Activated CD4-positive, CD25-positive, alpha-beta regulatory T cell (primary cell): ENCODE measurements around the gene XRCC3.

ENCODE experiments used
- DNase-seq, 4 experiments: peaks; one replicate each; lab custom pipeline; 2025; lab: John Stamatoyannopoulos, UW

Gene XRCC3

DNA sequence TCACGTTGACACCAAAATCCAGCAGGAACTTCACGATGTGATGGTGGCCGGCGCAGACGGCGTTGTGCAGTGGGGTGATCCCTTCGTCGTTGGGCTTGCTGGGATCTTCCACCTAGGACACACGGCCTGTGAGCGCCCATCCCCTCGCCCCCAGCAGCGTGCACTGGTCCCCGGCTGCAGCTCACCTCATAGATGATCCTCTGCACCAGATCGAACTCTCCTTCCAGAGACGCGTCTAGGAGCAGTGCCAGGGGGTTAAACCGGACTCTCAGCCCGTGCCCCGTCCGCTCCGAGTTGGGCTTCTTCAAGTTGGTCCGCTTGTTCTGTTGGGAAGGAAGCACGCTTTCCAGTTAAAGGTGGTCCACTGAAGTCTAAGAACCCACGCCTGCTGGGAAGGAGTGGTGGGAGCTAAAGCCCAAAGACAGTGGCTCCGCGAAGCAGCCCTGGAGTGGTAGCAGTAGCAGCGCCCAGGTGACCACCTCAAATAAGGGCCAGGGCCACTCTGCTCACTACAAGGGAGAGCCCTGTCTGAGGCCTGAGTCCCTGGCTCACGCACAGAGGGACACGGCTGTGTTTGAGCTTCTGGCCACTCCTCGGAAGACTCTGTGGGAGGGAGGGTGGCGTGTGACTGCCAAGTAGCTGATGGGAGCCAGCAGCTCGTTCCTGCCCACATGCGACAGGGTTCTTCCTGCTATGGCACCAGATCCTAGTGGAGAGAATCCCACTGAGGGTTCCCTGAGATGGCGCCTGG lies 23.6 kb upstream of the XRCC3 start:
- no peak for DNase-seq

DNA sequence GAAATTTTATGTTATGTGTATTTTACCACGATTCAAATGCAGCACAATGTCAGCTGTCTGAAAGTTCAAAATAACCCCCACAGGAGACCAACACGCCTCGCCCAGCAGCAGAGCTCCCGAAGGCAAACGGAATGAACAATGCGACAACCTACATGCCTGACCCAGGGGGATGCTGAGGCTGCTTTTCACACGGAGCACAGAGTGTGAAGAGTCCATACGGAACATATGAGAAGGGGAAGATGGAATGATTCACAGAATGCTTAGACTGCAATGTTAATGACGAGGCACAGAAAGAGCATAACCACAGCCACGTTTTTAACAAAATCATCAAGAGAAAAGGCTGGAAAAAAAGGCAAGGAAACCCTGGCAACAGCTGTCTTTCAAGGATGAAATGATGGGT lies 22.9 kb upstream of the XRCC3 start:
- DNase-seq: no peak

DNA sequence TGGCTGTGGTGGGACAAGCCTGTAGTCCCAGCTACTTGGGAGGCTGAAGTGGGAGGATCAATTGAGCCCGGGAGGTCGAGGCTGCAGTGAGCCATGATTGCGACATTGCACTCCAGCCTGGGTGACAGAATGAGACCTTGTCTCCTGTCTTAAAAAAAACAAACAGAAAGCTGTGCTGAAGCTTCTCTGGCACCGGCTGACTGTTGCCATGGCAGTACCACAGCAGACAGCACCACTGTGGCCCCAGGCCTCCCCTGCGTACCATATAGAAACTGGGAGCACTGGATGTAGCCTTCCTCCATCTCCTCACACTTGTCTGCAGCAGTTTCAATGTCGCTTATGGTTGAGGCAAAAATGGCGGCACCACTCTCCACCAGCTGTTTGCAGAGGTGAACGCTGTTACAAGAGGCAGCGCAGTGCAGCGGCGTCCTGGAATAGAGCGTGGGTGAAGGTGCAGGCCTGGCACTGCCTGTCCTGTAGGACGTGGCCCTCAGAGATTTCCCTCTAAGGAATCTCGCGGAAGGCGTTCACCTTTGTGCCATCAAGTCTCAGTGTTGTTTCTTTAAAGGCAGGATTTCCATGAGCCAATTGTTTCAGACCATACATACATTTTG lies 22.3 kb upstream of the XRCC3 start:
- no peak for DNase-seq

DNA sequence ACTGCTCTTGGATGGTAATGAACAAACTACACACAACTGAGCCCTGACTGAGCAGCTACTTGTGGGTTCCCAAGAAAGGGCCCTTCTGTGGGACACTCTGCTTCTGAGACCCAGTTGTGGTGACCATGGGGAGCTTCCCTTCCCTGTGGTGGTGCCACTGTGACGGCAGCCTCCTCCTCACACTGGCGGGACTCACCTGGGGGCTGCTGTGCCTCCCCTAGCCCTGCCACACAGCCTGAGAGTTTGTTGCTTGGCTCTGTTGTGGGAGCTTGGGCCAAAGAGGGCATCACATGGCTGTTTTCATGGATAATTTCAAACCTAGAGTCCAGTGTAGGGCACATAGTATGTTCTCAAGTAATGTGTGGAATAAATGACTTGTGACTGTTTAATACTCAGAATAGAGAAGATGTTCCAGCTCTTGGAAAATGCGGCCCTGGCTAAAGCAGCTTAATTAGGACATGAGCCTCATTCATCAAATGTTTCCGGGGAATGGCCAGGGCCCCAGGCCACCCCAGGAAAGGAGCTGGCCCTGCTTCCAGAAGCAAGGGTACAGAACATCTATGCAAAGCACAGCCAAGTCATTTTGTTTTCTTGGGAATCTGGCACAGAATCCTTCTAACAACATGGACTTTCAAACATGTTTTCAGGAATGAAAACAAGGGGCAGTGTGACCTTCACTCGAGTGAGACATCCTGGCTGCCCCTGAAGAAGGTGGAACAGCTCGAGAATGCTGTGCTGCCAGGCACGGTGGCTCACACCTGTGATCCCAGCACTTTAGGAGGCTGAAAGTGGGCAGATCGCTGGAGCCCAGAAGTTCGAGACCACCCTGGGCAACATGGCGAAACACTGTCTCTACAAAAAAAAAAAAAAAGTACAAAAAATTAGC lies 21.5 kb upstream of the XRCC3 start:
- DNase-seq: no peak

DNA sequence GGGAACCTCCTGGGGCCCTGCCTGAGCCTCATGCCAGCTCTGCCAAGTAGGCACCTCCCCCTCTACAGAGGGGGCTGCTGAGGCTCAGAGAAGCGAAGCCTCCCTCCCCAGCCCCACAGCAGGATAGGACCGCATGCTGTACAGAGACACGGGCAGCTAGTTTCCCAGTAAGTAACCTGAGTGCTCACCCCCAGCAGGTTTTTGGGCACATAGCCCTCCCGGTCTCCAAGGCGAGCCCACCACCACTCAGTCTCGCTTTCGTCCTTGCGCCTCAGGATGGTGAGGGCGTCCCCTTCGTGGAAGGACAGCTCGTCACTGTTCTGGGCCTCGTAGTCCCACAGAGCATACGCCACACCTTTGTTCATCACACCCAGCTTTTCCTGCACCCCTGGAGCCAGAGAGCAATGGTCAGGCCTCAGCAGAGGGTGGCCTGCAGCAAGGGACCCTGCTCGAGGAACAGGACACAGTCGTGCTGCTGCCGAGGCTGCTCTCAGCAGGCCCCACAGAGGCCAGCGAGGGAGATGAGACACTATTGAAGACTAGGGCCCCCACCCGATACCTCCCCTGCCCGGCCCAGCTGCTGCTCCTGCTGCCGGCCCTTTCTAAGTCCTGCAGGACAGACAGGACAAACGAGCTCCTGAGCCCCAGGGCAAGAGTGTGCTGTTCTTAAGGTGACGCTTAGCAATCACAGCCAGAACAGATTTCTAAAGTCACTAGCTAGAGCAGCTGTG lies 20.7 kb upstream of the XRCC3 start:
- no peak for DNase-seq

DNA sequence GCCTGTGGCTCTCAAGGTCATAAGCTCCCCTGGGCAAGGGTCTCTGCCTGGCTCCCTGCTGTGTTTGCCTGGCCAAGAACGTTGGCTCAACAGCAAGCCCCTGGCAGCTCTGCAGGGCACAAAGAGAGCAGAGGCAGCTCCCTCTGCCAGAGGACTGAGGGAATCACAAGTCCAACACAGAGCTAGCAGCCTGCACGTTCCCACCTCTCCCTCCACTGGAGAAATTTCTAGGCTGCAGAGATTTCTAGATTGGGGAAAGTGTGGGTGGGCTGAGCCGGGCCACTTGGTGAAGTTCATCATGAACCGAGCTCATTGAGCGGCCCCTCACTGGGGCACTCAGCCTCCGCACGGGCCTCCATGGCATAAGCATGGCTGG lies 20.2 kb upstream of the XRCC3 start:
- no peak for DNase-seq

DNA sequence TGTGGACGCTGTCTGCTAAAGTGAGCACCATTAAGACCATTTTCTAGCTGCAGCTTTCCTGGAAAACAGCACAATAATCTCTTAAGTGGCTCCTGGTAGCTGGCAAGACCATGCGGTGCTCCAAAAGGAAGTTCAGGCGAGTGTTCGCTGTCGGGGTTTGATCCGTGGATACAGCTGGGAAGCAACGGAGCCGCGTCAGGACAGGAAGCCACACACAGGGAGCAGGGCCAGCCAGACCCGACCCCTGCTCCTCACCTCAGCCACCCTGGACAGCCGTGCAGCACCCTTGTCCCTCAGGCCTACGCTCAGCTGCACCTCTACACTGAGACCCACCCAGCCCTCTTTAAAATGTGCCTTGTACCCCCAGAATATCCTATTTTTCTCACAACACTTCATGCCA lies 19.8 kb upstream of the XRCC3 start:
- DNase-seq: no peak

DNA sequence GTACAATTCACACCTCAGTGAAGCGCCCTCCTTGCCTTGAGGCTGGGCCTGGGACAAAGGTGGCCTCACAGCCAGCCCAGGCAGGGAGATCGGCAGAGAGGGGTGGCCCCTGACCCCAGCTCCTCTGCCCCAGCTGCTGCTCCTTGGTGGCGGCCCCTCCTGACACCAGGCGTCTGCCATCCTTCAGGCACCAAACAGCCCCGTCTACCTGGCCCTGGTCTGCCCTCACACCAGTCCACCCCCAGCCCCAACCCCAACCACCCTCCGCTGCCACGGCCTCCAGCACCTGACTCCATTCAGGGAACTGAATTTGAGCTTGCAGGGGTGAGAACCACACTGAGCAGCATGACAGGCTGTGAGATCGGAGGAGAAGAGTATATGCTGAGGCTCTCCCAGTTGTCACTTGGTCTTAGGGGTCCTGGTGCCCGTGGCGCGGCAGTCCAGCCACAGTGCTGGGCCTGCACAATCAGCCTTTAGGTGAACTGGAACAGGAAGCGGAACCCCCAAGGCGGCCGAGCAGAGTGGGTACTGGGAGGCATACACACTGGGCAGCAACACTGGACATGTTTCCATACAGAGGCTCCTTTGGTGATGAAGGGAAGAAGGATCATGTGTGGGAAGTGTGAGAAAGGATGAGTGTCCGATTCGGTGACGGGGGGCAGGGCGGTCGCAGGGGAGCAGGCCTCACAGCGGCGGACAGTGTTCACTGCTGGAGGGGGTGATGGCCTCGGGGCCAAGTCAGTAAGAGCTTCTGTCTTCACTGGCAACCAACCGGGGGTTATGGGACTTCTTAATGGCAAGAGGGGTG lies 19.0 kb upstream of the XRCC3 start:
- no peak for DNase-seq

DNA sequence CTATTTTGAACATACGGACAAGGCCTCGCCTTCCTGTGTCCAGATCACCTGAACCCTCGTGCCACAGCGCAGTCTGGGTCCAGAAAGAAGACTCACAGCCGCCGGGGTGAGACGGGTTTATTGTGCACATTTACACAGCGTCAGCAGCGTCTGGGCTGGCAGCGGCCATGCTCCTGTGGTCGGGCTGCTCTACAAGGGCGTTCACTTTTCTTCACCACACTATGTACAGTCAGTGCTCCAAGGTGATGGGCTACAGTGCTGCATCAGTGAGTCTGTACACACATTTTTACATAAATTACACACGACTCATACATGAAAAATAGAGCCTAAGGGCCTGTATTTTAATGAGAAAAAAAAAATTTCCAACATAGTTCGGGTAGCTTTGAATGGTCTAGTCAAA lies 18.4 kb upstream of the XRCC3 start:
- DNase-seq: no peak

DNA sequence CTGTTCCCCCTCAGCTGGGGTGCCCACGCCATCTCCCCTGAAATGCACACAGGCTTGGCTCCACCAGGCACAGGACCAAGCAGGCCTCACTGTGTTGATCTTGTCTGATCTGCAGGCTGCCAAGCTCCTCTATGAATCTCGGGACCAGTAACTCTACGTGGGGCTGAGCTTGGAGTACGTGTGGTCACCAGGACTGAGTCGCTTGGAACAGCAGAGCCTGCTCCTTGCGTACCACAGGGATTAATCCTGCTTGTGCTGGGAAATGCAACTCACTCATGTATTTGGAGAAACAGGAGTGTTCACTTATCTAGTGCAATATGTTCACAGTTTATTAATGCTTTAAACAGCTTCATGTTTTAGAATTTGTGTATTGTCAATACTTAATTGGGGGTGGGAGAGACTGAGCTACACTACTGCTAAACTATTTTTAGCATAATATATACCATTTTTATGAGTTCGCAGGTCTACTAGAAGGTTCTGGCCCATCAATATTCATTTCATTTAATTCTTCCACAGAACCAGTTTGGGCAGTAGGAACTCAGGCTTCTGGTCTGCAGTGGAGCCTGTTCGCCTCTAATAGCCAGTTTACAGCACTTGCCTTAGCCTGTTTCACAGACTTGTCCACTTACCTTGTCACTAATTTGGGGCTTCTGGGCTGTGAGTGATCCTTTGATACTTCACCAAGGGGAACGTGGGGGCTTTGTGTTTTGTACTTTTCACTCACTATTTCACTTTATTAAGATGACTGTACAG lies 17.8 kb upstream of the XRCC3 start:
- DNase-seq: no peak

DNA sequence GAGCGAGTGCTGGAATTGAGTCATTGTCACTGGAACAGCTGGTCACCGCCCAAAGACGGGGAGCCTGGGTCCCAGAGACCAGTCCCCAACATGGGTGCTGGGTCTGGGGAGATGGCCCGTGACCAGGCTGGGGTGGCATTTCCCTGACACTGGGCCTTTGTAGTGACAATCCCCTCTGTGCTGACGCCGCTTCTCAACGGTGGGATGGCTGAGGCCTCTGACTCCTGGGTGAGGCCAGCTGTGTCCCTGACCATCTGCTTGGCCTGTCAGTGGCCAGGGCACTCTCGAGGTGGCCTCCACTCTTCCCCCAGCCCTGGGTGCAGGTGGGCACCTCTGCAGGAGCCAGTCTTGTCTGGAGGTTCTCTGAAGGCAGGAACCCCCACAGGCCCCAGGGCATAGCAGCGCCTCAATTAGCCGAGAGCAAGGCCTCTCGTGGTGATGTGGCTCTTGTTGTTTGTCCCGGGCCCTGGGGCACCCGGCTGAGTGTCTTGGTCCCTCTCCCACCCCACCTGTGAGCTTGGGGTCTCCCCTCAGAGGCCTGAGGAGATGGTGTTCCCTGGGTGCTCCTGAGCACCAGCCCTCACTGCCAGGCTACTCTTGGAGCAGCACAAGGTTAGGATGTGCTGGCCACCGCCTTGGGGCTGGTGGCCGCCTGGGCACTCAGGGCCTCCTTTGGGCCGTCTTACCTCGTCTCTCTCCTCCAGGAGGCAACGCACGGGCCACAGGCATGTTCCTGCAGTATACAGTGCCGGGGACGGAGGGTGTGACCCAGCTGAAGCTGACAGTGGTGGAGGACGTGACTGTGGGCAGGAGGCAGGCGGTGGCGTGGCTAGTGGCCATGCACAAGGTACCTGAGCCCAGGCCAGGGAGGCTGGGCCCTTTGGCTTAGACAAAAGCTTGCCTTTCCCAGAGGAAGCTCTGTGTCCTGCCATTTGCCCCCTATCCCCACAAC lies 16.9 kb upstream of the XRCC3 start:
- no peak for DNase-seq

DNA sequence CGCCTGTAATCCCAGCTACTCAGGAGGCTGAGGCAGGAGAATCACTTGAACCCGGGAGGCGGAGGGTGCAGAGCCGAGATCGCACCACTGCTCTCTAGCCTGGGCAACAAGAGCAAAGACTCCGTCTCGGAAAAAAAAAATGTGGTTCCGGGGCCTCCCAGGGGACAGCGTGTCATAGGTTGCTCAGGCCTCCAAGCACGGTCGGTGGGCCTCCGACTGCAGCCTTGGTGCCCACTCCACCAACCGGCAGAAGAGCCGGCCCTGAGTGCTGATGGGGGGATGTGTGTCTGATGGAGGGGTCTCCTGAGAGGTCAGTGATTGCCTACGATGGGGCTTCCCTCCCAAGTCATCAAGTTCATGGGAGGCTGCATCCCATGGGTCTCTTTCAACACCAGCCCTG lies 16.2 kb upstream of the XRCC3 start:
- DNase-seq: no peak

DNA sequence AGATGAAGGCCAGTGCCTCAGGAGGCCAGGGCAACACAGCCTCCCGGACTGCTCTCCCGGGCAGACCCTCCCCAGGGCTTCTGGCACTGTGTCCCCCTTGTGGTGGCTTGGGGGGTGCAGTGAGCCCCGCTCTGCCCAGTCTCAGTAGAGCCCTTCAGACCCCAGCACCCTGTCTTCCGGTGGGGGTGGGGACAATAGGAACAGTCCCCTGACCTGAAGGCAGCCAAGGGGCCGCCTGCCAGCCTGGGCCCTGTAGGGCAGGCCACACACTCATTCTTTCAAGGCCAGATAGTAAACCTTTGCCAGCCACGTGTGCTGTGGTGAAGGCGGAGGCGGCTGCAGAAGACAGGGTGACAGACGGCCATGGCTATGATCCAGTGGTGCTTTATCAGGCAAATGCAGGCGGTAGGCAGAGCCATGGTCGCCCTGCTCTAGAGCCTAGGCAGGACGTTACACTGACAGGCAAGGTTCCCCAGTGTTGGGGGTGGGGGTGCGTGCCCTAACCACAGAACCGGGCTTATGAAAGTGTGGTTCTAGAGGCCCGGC lies 15.3 kb upstream of the XRCC3 start:
- no peak for DNase-seq

DNA sequence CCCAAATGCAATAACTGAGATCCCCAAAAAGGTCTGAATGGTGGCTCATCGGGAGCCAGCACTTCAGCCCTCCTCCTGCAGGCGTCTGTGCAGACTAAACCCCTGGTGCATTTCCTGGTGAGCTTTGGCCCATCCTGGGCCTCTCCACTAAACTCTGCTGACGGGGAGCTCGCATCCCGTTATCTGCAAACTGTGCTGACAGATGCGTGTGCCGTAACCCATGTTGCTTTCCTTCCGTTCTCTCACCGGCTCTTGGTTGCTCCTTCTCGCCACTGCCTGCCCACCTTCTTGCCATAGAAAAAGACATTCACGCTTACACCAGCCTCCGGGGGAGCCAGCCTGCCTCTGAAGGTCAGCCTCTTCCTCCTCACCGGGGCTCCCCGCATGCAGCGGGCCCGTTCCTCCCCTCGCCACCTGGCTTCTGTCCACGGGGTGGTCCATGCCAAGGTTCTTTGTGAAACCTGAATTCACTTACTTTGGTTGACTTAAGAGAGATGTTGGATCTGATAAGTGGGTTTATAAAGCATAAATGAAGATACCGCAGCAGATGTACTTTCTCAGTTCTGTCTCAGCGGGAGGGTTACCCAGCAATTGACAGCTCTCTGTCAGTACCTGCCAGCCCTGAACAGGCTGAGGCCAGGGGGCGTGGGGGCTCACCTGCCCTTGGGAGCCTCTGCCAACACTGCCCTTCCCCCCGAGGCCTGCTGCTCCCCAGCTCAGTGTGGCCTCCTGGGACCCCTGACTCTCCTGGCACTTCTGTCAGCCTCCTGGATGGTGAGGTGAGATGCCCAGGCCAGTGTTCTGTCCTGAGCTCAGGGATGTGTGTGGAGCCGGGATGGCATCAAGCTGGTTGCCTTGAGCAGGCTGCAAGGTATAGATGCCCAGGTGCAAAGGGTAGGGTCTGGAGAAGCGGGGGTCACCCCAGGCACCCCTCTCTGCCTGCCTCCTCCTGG lies 14.5 kb upstream of the XRCC3 start:
- no peak for DNase-seq

DNA sequence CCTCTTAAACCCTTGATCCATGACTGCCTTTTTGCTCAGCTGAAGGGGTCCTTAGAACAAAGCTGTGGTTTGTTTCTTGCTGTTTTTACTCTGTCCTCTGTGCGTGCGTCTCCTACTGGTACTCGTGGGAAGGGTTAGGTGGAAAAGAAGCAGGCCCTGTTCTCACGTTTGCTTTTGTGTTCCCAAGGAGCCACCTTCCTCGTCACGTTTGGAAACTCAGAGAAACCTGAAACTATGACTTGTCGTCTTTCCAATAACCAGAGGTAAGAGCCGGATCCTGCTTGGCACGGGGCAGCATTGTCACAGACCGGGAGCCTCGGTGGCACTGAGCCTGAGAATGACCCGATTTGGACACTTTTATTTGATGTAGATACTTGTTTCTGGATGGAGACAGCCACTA lies 13.5 kb upstream of the XRCC3 start:
- no peak for DNase-seq

DNA sequence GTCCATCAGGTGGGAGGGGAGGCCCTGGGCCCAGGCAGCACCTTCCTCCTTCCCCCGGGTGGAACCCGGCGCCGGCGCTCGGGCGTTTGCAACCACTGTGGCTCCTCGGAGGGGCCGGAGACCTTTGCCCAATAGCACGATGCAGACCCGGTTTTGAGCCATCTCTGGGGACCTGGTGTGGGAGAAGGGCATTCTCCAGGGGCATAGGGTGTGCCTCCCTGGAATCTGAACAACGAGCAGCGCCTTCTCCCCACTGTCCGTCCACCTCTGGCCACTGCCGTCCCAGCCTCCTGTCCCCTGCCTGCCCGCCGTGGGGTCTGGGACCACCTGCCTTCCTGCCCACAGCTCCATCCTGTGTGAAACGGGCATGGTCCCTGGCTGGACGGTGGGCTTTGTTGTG lies 12.9 kb upstream of the XRCC3 start:
- DNase-seq: no peak

DNA sequence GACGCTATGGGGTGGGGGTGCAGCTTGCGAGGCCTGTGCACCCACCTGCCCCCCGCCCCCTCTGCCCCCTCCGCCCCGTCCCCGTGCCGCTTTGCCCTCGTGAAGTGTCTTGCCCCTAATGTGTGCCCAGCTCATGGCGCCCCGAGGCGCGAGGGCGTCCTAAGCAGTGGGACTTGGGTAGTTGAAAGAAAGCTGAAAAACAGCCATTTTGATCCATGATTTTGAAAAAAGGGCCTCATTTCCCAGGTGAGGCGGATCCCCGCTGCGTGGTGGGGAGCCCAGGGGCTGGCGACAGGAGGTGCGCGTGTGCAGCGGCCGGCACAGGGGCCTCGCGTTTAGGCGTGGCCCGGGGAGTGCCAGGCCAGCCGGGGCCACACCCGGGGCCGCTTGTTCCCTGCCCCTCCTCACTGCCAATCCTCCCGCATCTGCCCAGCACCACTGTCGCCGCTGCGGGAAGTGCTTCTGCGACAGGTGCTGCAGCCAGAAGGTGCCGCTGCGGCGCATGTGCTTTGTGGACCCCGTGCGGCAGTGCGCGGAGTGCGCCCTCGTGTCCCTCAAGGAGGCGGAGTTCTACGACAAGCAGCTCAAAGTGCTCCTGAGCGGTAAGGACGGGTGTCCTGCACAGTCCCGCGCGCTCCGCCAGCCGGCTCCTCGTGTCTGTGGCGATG lies 12.2 kb upstream of the XRCC3 start:
- DNase-seq: no peak

DNA sequence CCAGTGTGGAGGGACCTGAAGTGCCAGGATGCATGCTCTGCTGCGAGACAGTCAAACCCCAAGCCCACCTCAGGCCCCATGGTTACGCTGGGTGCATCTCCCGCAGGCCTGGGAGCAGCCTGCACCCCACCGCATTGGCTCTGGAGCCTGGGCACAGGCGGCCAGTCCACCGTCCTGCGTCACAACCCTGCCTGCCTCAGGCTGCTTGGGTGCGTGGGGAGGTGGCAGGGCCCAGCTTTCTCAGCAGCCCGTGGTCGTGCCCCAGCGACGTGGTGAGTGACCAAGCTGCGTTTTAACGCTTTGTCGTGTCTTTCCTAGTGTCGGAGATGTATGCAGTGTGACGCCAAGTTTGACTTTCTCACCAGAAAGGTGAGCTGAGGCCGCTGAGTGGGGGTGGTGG lies 11.2 kb upstream of the XRCC3 start:
- DNase-seq: no peak
